GM21619 (cell line): ENCODE data around the gene EEIG2.
A peak's percentile ranks its signal among the peaks of the same experiment; 100 is the strongest.
"Not testable (repeated sequence)": the region's sequence is repeated elsewhere in the genome, so short reads cannot be mapped to it uniquely, and the experiment has no call there.

Source experiments
- ATAC-seq: cut with Tn5 transposase; IDR thresholded peaks from one replicate; pipeline ENCODE4 v1.9.1; 2021; ENCODE audit not compliant: unreplicated experiment

The EEIG2 gene

GRCh38 chr1:108541861-108542260, 18.0 kb upstream of the EEIG2 start:
- no peak for ATAC-seq

GRCh38 chr1:108547493-108547892, 12.4 kb upstream of the EEIG2 start:
- not testable (repeated sequence) for ATAC-seq

GRCh38 chr1:108551137-108551862, 8.6 kb upstream of the EEIG2 start:
- peak; percentile 96 for ATAC-seq

GRCh38 chr1:108553905-108554304, 6.0 kb upstream of the EEIG2 start:
- ATAC-seq: no peak

GRCh38 chr1:108554682-108555427, 5.0 kb upstream of the EEIG2 start:
- no peak for ATAC-seq

GRCh38 chr1:108556066-108556465, 3.8 kb upstream of the EEIG2 start:
- ATAC-seq: no peak

GRCh38 chr1:108556499-108556898, 3.4 kb upstream of the EEIG2 start:
- ATAC-seq: no peak

- ATAC-seq: no peak
These were observed 2.6 kb upstream of the EEIG2 start for GRCh38 chr1:108557296-108557695.

GRCh38 chr1:108560189-108560873, 431 bp downstream of the EEIG2 start:
- peak; percentile 28 for ATAC-seq

- peak; percentile 33 for ATAC-seq
These were observed 1.1 kb downstream of the EEIG2 start for GRCh38 chr1:108560874-108561459.

- ATAC-seq: peak; percentile 45
These were observed 1.9 kb downstream of the EEIG2 start for GRCh38 chr1:108561689-108562326.

- no peak for ATAC-seq
These were observed 3.9 kb downstream of the EEIG2 start for GRCh38 chr1:108563808-108564207.

GRCh38 chr1:108565081-108565480, 5.2 kb downstream of the EEIG2 start:
- no peak for ATAC-seq

- ATAC-seq: no peak
These were observed 5.6 kb downstream of the EEIG2 start for GRCh38 chr1:108565512-108565911.

- no peak for ATAC-seq
These were observed 8.7 kb downstream of the EEIG2 start for GRCh38 chr1:108568589-108568988.

- no peak for ATAC-seq
These were observed 9.3 kb downstream of the EEIG2 start for GRCh38 chr1:108569097-108569728.

GRCh38 chr1:108570128-108570527, 10.2 kb downstream of the EEIG2 start:
- peak; percentile 99 for ATAC-seq

- no peak for ATAC-seq
These were observed 11.1 kb downstream of the EEIG2 start for GRCh38 chr1:108570998-108571401.

- ATAC-seq: no peak
These were observed 12.3 kb downstream of the EEIG2 start for GRCh38 chr1:108572182-108572581.

- ATAC-seq: no peak
These were observed 13.3 kb downstream of the EEIG2 start for GRCh38 chr1:108573183-108573582.

GRCh38 chr1:108574008-108574407, 14.1 kb downstream of the EEIG2 start:
- no peak for ATAC-seq
